B cell (primary cell): ENCODE data around the gene KRCC1. TPM values are rescaled to one million over a fixed set of nuclear protein-coding genes. Genes with fewer than 3 reads are reported as not detected.

Source experiments
- ATAC-seq: fragments of 200-7000 bp; cut with Tn5 transposase; one replicate; pipeline ENCODE4 v1.10.0; 2021; ENCODE audit warnings: low read depth, mild to moderate bottlenecking, moderate number of reproducible peaks, moderate library complexity
- CTCF ChIA-PET: fragments of 350-600 bp; sonication (Branson Sonifier 250); formaldehyde crosslinking; loops from one replicate; lab custom pipeline; 2021; ENCODE audit warnings: antibody characterized with exemption, inconsistent platforms; lab: Charles Lee
- POLR2A ChIA-PET: fragments of 350-600 bp; sonication (Branson Sonifier 250); formaldehyde crosslinking; loops from one replicate; lab custom pipeline; 2021; ENCODE audit warnings: antibody characterized with exemption; lab: Charles Lee
- DNase-seq: peaks from one replicate; pipeline ENCODE4 v3.0.0; 2013
- H2AFZ ChIP-seq: 2 replicates; pipeline ENCODE4 v1.6.1; 2012; ENCODE audit warnings: mild to moderate bottlenecking, low read depth, low read length; ENCODE audit not compliant: insufficient read depth, poor library complexity, severe bottlenecking
- H3K27ac ChIP-seq, 2 donors: 1 replicate in 1 of 2; 2 replicates in 1 of 2; pipeline ENCODE4 v1.5.1; 2012 to 2013; ENCODE audit warnings: low read length in 2 of 2, mild to moderate bottlenecking in 2 of 2, moderate library complexity in 1 of 2
- H3K27me3 ChIP-seq, 4 experiments: fragments of 200-600 bp in 1 of 4; sonication (generic) in 1 of 4; replicated peaks in 1 of 4; 1 replicate in 2 of 4; 2 replicates in 2 of 4; pipeline versions ENCODE4 v1.6.1 to v1.7.0; 2013 to 2016; ENCODE audit warnings: low read length in 3 of 4, mild to moderate bottlenecking in 2 of 4, mixed read lengths in 1 of 4, moderate library complexity in 1 of 4; ENCODE audit not compliant: insufficient read depth in 4 of 4, control insufficient read depth in 3 of 4; ENCODE audit errors: control extremely low read depth in 1 of 4
- H3K36me3 ChIP-seq, 2 experiments: replicated peaks in 1 of 2; 1 replicate in 1 of 2; 2 replicates in 1 of 2; pipeline versions ENCODE4 v1.6.1 to v1.7.1; 2013; ENCODE audit warnings: low read length in 1 of 2; ENCODE audit not compliant: insufficient read depth in 2 of 2, control insufficient read depth in 1 of 2; ENCODE audit errors: control extremely low read depth in 1 of 2, extremely low read depth in 1 of 2
- H3K4me1 ChIP-seq, 2 donors: fragments of 200-600 bp in 1 of 2; sonication (generic) in 1 of 2; 1 replicate in 1 of 2; 2 replicates in 1 of 2; pipeline versions ENCODE4 v1.5.1 to v1.6.1; 2013 to 2017; ENCODE audit warnings: low read length in 2 of 2; ENCODE audit not compliant: control insufficient read depth in 2 of 2, insufficient read depth in 2 of 2
- H3K4me2 ChIP-seq: replicated peaks from 2 replicates; pipeline ENCODE3; 2012; ENCODE audit warnings: mild to moderate bottlenecking, low read depth, low read length; ENCODE audit not compliant: poor library complexity, severe bottlenecking
- H3K4me3 ChIP-seq, 5 experiments: fragments of 200-600 bp in 1 of 5; sonication (generic) in 1 of 5; 1 replicate in 3 of 5; 2 replicates in 2 of 5; pipeline versions ENCODE4 v1.5.1 to v1.7.0; 2011 to 2016; ENCODE audit warnings: low read length in 4 of 5, mild to moderate bottlenecking in 4 of 5, low read depth in 2 of 5, control low read depth in 1 of 5, moderate library complexity in 1 of 5; ENCODE audit not compliant: insufficient read depth in 1 of 5; ENCODE audit errors: control extremely low read depth in 1 of 5, extremely low read depth in 1 of 5
- H3K79me2 ChIP-seq: fragments of 200-600 bp; sonication (generic); one replicate; pipeline ENCODE4 v1.6.0; 2016; ENCODE audit warnings: low read length; ENCODE audit not compliant: control insufficient read depth, insufficient read depth
- H3K9ac ChIP-seq: fragments of 200-600 bp; sonication (generic); 2 replicates; pipeline ENCODE4 v1.6.1; 2017; ENCODE audit warnings: mild to moderate bottlenecking, low read length, moderate library complexity
- H3K9me3 ChIP-seq, 3 donors: one replicate each; pipeline versions ENCODE4 v1.6.1 to v1.7.1; 2013; ENCODE audit warnings: low read length in 2 of 3; ENCODE audit not compliant: control insufficient read depth in 2 of 3, insufficient read depth in 1 of 3; ENCODE audit errors: control extremely low read depth in 1 of 3
- H4K20me1 ChIP-seq: 2 replicates; pipeline ENCODE4 v1.6.0; 2012; ENCODE audit warnings: mild to moderate bottlenecking, low read length; ENCODE audit not compliant: insufficient read depth, control insufficient read depth, poor library complexity, severe bottlenecking
- H3K27ac Mint-ChIP-seq: one replicate; pipeline ENCODE4 v1.8.0; 2021; ENCODE audit warnings: mixed read lengths
- H3K27me3 Mint-ChIP-seq: one replicate; pipeline ENCODE4 v1.8.0; 2021; ENCODE audit warnings: mixed read lengths
- H3K4me1 Mint-ChIP-seq: one replicate; pipeline ENCODE4 v1.8.0; 2021; ENCODE audit warnings: mixed read lengths
- H3K4me3 Mint-ChIP-seq: one replicate; pipeline ENCODE4 v1.8.0; 2021; ENCODE audit warnings: mixed read lengths
- H3K9me3 Mint-ChIP-seq: one replicate; pipeline ENCODE4 v1.8.0; 2022; ENCODE audit warnings: mixed read lengths; ENCODE audit not compliant: insufficient read depth
- EZH2 ChIP-seq: IDR thresholded peaks from 2 replicates; pipeline ENCODE4 v1.6.1; 2012; ENCODE audit warnings: borderline replicate concordance, low read depth, mild to moderate bottlenecking, moderate library complexity, low read length; ENCODE audit not compliant: insufficient read depth, poor library complexity, severe bottlenecking
- WGBS: methylation state at CpG from one replicate; pipeline ENCODE4 v1.1.5; 2013; ENCODE audit warnings: missing lambda C conversion rate; ENCODE audit not compliant: insufficient coverage; 5-methylcytosine and 5-hydroxymethylcytosine counted together
- intact Hi-C: fragments of 100-400 bp; cut with micrococcal nuclease; formaldehyde crosslinking; loops from one replicate; pipeline ENCODE4 v1.10.0; 2022
- polyA plus RNA-seq: library from polyadenylated mRNA; depleted of rRNA; stranded (reverse); fragments of >200 nt; gene quantifications from 2 replicates; pipeline ENCODE4 v1.2.3, GENCODE V29; 2012
- total RNA-seq, 2 donors: library from RNA; stranded (reverse); fragments of 120-200 nt in 1 of 2; gene quantifications; 1 replicate in 1 of 2; 2 replicates in 1 of 2; pipeline versions ENCODE4 v1.2.3 to v1.2.4, GENCODE V29; 2013 to 2022
- TF ChIP-seq, protein P1 (sequence below): fragments of 200-600 bp; IDR thresholded peaks from one replicate; pipeline ENCODE4 v1.8.0; 2022; ENCODE audit warnings: antibody characterized with exemption, mild to moderate bottlenecking

The KRCC1 gene
- total and polyA plus RNA-seq, 2 donors (not counting 1 experiment from before 2014, with no cell fraction given), result 11.9 to 27.2 TPM

DNA sequence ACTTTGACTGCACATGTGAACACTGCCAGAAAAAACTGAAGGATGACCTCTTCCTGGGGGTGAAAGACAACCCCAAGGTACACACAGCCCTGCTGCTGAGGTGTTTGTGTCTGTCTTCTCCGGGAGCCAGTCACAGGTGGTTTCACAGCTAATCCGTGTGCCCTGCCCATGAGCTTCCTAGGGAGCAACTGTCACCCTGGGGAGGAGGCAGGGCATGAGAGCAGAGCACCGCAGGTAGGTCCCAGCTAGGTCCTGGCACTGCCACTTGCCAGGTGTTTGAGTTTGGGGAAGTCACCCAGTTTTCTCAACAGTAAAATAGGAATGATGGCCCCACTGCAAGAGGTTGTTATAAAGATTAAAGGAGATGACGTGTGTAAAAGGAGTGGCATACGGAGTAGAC, 41.1 kb upstream of the KRCC1 start:
- Mint-ChIP-seq H3K4me1 (no peaks in the 10 kb centered on the region), H3K27me3 (peaks cover 12% of the 10 kb centered on the region), H3K9me3 (no peaks in the 10 kb centered on the region), H3K27ac (no peak overlapping the region), H3K4me3 (no peak overlapping the region)
- Histone ChIP-seq H3K4me1 (no peaks in the 10 kb centered on the region), H3K27me3 (no peaks in the 10 kb centered on the region), H4K20me1 (no peaks in the 10 kb centered on the region), H3K4me3 (no peak overlapping the region), H3K4me2 (no peak overlapping the region), H3K36me3 (no peaks in the 10 kb centered on the region), H2AFZ (no peak overlapping the region), H3K27ac (no peak overlapping the region), H3K79me2 (no peaks in the 10 kb centered on the region), H3K9me3 (no peaks in the 10 kb centered on the region), H3K9ac (no peak overlapping the region)
- ATAC-seq (no peak), DNase-seq (no peak)
- intact Hi-C loops, result no loop called here
- CTCF ChIA-PET, result no interaction called here
- POLR2A ChIA-PET, result no interaction called here
- TF ChIP-seq, protein P1, sequence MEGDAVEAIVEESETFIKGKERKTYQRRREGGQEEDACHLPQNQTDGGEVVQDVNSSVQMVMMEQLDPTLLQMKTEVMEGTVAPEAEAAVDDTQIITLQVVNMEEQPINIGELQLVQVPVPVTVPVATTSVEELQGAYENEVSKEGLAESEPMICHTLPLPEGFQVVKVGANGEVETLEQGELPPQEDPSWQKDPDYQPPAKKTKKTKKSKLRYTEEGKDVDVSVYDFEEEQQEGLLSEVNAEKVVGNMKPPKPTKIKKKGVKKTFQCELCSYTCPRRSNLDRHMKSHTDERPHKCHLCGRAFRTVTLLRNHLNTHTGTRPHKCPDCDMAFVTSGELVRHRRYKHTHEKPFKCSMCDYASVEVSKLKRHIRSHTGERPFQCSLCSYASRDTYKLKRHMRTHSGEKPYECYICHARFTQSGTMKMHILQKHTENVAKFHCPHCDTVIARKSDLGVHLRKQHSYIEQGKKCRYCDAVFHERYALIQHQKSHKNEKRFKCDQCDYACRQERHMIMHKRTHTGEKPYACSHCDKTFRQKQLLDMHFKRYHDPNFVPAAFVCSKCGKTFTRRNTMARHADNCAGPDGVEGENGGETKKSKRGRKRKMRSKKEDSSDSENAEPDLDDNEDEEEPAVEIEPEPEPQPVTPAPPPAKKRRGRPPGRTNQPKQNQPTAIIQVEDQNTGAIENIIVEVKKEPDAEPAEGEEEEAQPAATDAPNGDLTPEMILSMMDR, result no peak
- TF ChIP-seq EZH2, result no peak
- 87% methylated on average over 3 of the region's 5 CpGs for WGBS

DNA sequence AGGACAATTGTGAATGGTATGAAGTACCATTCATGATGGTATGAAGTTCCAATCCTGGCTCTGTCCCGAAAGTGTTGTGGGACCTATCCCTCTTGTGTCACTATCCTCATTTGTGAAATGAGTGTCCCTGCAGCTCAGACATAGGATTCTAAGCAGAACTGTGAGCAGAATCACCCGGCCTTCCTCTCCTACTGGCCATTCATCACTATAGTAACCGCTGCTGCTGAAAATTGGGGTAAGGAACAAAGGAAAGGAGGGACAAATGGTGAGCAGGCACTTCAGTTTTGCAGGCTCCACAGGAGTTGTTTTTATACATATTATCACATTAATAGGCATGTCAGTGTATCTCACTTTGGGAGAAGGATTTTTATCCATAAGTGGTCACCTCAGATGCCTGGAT, 39.4 kb upstream of the KRCC1 start:
- H4K20me1 ChIP-seq, result no peaks in the 10 kb centered on the region
- H3K36me3 ChIP-seq, result no peaks in the 10 kb centered on the region
- peaks cover 7% of the 10 kb centered on the region for H3K27me3 Mint-ChIP-seq
- H3K9me3 Mint-ChIP-seq, result no peaks in the 10 kb centered on the region
- no peaks in the 10 kb centered on the region for H3K9me3 ChIP-seq
- H3K4me1 ChIP-seq, result peaks cover 9 to 12% of the 10 kb centered on the region in 2 donors
- intact Hi-C loops, result no loop called here
- DNase-seq, result no peak
- H3K4me3 ChIP-seq, result no peak overlapping the region
- no peak overlapping the region for H3K4me3 Mint-ChIP-seq
- no peak overlapping the region for H3K4me2 ChIP-seq
- H3K4me1 Mint-ChIP-seq, result peaks cover 12% of the 10 kb centered on the region
- H3K27me3 ChIP-seq, result no peaks in the 10 kb centered on the region
- POLR2A ChIA-PET, result no interaction called here
- no peak for TF ChIP-seq EZH2
- CTCF ChIA-PET, result no interaction called here
- no peak for ATAC-seq
- no peak overlapping the region for H3K27ac ChIP-seq
- no peaks in the 10 kb centered on the region for H3K79me2 ChIP-seq
- no peak overlapping the region for H2AFZ ChIP-seq
- H3K9ac ChIP-seq, result no peak overlapping the region
- WGBS, result no CpG with 5 or more reads among the region's 3 CpGs
- H3K27ac Mint-ChIP-seq, result no peak overlapping the region
